HG02943 (cell line): ENCODE results near the gene ZFYVE19.

Experiments used
- ATAC-seq: cut with Tn5 transposase; IDR thresholded peaks from one replicate; pipeline ENCODE4 v1.9.1; 2021; ENCODE audit warnings: mild to moderate bottlenecking, low read depth, moderate library complexity; ENCODE audit not compliant: unreplicated experiment

ZFYVE19 gene

DNA sequence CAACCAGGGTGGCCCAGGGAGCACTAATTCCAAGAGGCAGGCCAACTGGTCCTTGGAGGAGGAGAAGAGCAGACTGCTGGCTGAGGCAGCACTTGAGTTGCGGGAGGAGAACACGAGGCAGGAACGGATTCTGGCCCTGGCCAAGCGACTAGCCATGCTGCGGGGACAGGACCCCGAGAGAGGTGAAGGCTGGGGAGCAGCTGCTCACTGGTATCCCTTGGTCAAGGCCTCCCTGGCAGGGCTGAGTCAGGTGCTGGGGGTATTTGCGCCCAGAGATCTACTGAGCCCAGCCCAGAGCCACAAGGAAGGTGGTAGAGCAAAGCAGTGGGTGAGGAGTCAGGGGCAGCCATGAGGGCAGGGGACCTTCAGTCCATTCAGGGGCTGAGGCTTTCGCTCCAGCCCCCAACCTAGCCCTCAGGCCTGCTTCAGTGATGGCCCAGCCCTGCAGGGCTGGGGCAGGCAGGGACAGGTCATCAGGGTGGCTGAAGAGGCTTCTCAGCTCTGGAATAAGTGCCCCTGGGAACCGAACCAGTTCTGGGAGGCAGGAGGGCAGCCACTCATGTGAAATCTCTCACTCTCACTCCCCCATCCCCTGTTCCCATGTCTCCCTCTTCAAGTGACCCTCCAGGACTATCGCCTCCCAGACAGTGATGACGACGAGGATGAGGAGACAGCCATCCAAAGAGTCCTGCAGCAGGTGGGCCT is 6.0 kb downstream of the ZFYVE19 start:
- ATAC-seq = no peak

- no peak for ATAC-seq
Observed at GRCh38 chr15:40815042-40815698, 8.3 kb downstream of the ZFYVE19 start.

- no peak for ATAC-seq
Observed at GRCh38 chr15:40819048-40819447, 12.2 kb downstream of the ZFYVE19 start.

DNA sequence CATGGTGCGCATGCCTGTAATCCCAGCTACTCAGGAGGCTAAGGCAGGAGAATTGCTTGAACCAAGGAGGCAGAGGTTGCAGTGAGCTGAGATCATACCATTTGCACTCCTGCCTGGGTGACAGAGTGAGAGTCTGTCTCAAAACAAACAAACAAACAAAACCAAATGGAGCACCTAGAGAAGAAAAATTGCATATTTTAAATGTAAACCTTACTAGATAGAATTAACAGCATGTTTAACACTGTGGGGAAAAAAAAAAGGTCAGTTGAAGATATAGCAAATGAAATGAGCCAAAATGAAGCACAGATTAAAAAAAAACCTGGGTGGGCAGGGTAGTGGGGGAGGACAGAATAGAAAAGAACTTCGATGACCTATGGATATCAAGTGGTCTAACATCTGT is 14.3 kb downstream of the ZFYVE19 start:
- ATAC-seq = no peak

- ATAC-seq = no peak
Observed at GRCh38 chr15:40823572-40824343, 16.9 kb downstream of the ZFYVE19 start.

DNA sequence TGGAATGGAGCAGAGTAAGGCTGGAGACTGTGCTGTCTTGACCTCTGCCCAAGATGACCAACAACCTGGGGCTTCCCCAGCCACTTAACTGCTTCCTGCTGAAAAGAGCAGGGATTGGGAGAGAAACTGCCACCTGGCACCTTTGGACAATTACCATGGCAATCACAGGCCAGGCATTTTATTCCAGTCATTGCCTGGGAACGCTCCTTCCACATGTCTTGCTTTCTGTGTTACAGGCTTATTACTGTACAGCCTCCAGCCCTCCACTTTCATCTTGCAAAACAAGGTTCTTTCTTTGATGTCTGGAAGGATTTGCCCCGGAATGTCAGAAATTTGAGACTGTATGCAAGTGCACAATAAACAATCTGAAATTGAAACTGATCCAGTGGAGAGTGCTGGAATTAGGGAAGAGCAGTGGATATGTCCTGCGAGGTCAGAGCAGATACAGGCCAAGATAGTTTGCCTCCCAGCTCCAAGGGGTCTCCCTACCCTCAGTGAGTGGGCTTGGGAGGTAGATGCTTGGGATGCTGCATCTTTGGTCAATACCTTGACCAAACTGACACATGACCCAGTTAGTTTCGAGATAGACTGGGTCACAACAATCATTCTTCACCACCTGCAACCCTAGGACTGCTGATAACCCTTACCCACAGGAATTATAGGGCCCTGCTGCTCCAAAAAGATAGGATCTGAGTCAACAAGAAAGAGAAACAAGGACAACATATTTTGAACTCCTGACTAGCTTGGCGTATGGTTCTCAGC is 19.0 kb downstream of the ZFYVE19 start:
- ATAC-seq = no peak

DNA sequence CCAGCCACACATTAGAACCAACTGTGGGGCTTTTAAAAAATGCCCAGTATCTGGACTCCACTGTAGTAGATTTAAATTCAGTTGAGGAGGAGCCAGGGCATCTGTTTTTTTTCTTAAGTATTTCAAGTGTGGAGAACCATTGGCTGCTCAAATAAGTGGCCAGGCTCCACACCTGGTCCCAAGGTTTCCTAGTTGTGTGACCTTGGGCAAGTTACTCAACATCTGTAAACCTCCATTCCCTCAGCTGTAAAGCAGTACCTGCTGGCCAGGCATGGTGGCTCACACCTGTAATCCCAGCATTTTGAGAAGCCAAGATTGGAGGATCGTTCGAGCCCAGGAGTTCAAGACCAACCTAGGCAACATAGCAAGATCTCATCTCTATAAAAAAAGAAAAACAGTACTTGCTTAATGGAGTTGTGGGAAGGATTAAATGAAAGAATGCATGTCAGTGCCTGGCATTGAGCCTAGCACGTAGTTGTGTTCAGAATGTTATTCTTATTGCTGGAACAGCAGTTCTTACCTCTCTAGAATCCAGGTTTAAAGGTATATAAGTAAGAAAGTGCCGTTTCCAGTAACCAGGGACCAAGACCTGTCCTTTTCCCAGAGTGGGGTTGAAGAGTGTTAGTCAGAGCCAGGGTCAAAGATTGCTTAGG is 19.7 kb downstream of the ZFYVE19 start:
- no peak for ATAC-seq

- ATAC-seq = no peak
Observed at GRCh38 chr15:40828447-40829036, 21.7 kb downstream of the ZFYVE19 start, which contains the start of gene PPP1R14D. Gene PPP1R14D (minus strand): TSS chr15:40828708. CDS start chr15:40828641, 67 bp downstream.

DNA sequence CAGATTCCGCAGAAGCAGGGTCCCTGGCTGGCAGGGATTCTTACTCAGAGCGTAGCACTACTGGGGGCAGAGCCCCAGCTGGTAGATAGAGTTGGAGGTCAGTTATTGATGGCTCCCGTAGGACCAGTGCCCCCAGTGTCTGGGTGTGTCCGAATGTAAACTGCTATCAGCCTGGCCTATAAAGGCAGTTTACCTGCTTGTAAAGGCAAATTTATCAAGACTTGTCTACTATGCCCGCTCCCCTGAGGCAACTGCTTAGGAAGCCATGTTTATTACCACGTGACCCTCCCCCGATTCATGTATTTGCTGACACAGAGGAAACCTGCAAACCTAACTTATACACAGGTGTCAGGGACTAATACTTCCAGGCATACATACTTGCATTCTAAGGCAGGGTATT is 22.2 kb downstream of the ZFYVE19 start:
- ATAC-seq = no peak

DNA sequence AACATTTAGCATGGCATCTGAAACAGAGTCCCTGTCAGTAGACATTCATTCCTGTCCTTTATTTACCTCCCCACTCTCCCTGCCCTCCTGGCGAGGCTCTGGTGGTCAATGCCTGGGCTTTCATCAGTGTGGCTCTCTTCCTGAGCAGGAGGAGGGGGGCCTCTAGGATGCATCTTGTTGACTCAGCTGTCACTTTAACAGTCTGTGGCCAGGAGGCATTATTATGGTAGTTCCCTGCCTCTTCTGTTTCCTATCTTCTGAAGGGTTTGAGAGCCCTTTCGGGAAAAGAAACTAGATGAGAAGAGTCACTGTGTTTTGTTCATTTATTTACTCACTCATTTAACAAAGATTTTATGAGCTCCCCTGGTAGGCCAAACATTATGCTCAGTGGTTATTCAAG is 24.0 kb downstream of the ZFYVE19 start:
- ATAC-seq = no peak

DNA sequence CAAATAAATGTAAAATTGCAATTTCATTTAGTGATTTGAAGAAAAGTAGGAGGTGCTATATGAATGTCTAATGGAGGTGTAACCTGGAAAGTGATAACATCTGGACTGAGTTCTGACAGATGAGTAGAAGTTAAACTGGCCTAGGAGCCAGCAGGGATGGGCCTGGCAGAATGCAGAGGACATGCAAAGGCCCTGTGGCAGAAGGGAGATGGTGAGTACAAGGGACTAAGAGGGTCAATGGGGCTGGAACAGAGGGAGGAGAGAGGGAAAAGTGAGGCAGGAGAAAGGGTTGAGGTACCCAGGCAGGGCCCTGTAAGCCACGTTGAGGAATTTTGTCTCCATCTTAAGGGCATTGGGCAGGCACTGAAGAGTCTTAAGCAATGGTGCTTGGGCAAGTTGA is 25.0 kb downstream of the ZFYVE19 start:
- ATAC-seq = no peak

DNA sequence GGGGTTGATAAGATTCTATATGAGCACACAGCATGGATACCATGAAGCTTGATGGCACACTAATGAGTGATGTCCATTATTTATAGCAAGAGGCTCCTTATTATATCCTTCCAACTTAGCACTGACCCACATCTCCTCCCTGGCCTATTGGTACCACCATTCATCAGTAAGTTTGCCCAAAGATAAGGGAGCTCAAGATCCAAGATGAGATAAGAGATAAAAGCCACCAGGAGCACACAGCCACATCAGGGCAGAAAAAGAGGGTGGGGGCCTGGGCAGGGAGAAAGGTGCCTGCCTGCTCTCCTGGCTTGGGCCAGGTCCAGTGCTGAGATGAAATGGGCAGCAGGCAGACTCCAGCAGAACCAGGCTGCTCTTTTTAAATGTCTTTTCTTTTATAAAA is 26.0 kb downstream of the ZFYVE19 start:
- ATAC-seq = no peak

DNA sequence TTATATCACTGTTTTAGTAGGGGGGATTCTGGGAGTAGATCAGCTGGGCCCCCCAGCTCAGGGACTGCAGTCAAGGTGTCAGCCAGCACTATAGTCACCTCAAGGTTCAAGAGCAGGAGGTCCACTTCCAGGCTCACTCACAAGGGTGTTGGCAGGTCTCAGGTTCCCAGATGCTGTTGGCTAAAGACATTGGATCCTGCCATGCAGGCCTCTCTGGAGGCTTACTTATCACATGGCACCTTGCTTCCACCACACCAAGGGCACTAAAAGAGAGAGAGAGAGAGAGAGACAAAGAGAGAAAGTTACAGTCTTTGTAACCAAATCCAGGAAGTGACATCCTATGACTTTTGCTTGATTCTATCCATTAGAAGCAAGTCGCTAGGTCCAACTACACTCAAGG is 29.1 kb downstream of the ZFYVE19 start:
- no peak for ATAC-seq

DNA sequence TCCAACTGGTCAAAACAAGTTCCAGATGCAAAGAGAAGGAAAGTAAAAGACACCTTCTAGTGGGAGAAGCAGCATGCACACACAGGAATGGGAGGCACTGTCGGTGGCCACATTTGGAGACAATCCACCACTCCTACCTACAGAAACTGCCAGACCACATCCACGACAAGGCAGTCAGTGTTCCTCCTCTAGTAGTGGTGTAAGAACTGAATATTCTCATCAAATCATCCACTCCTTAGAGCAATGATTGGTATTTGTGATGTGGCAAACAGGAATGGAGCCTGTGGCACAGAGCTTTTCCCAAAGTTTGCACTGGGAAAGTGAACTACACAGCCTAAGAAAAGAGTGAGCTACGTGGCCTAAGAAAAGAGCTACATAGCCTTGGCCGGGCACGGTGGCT is 31.9 kb downstream of the ZFYVE19 start:
- ATAC-seq = no peak

DNA sequence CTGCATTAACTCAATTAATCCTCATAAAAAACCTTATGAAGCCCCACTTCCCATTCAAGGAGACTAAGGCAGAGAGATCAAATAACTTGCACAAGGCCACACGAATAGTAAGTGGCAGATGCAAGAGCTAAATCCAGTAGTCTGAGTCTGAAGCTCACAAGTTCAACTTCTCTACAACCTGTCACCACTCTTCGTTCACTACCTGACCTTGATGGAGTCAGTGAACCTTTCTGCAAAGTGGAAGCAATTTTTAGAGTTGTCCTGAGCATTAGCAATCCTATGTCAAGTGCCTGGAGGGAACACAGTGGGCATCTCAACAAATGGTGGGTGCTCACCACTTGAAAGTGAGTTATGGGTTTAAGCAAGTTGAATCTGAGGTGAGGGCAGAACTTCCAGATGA is 34.9 kb downstream of the ZFYVE19 start:
- no peak for ATAC-seq

DNA sequence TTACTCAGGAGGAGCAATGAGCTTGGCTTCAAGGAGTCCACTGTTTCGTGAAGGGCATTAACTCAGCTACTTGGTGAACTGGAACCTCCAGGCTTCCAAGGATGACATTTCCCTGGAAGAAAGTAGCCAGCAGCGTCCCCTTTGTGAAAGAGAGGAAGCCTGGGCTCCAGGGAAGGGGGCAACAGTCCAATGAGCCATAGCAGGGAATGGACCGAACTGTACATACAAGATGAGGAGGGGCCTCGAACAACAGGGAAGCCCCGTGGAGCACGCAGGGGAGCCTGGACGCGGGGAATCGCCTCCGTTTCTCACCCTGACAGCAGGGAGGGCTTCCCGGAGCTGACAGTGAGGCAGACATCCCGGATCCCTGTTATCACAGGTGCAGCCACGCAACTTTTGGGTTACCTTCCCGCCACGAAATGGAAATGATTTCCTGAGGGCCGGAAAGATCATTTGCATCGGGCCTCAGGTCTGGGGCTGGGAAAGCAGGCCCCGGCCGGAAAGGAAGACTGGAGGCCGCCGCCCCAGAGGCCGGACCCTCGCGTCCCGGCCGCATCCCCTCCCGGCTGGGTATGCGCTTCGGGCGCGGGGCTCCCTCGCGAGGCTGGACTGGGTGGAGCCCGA is 36.5 kb downstream of the ZFYVE19 start:
- no peak for ATAC-seq

DNA sequence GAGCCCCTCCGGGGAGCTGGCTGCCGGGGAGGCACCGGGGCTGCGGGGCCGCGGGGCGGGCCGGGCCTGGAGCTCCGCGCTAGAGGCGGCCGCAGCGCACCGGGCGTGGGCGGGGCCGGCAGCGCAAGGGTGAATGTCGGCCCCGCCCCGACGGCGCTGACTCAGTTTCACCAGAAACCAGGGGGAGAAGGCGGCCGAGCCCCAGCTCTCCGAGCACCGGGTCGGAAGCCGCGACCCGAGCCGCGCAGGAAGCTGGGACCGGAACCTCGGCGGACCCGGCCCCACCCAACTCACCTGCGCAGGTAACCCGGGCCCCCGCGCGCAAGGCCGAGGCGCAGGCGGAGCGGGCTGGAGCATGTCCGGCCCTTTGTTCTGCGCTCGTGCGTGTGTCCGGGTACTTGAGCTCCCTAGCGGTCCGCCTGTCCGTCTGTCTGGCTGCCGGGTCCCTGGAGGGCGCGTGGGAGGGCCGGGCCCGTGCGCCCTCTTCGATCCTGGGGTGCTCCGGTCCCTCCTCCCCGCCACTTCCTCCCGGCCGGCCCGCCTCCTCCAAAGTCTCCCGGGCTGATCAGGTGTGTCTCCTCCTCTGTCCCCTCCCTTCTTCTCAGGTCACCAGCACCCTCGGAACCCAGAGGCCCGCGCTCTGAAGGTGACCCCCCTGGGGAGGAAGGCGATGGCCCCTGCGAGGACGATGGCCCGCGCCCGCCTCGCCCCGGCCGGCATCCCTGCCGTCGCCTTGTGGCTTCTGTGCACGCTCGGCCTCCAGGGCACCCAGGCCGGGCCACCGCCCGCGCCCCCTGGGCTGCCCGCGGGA is 37.2 kb downstream of the ZFYVE19 start, which contains the start of gene SPINT1:
TSS of gene SPINT1 (plus strand) at position 164 of the 811 bp plus-strand sequence. CDS start at position 671, 507 bp downstream.
- no peak for ATAC-seq

GRCh38 chr15:40844696-40845030 is 37.8 kb downstream of the ZFYVE19 start:
- ATAC-seq = no peak

DNA sequence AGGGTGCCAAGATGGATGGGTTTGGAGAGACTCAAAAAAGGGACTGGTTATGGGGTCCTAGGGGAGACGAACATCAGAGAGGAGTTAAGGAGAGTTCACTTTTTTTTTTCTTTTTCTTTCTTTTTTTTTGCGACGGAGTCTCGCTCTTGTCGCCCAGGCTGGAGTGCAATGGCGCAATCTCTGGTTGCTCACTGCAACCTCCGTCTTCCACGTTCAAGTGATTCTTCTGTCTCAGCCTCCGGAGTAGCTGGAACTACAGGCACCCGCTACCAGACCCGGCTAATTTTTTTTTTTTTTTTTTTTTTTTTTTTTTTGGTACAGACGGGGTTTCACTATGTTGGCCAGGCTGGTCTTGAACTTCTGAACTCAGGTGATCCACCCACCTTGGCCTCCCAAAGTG is 38.1 kb downstream of the ZFYVE19 start:
- ATAC-seq = no peak
